GM19043 (cell line): Measurements from ENCODE around the gene HYAL2.
"Not testable (repeated sequence)": the region's sequence is repeated elsewhere in the genome, so short reads cannot be mapped to it uniquely, and the experiment has no call there.

ENCODE experiments used
- ATAC-seq: cut with Tn5 transposase; IDR thresholded peaks from one replicate; pipeline ENCODE4 v1.9.1; 2021; ENCODE audit warnings: low read depth; ENCODE audit not compliant: unreplicated experiment

HYAL2 gene

DNA sequence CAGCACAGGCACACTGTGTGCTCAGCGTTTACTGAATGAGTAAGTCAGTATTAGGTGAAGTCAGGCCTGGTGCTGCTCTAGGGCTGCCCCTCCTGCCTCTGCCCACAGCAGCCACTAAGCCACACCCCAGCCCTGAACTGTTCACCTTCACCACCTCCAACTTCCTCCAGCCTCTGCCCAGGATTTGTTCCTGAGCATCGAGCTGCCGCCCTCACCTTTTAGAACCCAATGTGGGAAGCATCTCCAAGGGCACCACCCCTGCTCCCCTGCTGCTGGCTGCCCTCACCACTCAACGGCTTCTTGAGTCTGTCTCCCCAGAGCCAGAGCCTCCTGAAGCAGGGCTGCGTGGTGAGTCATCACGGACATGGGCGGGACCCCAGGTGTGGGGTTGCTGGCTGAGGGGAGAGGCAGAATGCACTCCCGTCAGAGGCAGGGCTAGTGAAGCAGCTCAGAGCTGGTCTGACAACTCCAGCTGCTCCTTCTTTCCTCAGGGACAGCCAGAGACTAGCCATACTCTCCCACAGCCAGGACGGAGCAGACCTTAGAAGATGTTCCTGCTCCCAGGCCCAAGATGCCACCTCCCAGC is 5.8 kb downstream of the HYAL2 start:
- ATAC-seq = no peak

DNA sequence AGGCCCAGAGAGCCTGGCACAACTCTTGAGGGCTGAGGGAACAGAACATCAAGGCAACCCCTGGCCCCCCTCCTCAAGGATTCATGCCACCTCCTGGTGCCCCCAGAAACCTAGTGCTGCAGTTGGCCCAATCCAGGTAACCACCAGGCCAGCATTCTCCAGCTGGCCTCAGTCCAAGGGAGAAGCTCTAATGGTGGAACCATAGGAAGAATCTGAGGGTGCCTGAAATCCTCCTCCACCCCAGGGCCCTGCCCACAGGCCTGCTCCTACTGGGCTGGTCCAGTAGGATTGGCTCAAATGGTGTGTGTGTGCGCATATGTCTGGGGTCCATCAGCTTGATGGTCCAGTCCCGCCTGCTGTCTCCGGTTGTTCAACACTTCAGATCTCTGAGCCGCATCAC is 7.7 kb downstream of the HYAL2 start:
- no peak for ATAC-seq

DNA sequence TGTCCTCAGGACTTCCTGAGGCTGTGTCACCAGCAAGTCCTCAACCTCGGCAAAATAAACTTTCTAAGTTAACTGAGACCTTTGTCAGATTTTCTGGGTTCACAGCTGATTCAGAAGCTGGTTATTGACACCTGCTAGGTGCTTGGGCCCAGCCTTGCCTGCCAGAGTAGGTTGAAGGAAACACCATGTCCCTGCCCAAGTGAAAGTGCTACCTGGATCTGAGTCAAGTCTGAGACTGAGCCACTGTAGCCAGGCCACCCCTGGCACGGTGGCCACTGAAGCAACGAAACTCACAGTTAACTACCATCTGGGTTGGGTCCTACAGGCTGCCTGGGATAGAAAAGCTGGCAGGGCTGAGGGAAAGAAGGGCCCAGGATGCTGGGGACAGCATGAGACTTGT is 8.2 kb downstream of the HYAL2 start:
- no peak for ATAC-seq

DNA sequence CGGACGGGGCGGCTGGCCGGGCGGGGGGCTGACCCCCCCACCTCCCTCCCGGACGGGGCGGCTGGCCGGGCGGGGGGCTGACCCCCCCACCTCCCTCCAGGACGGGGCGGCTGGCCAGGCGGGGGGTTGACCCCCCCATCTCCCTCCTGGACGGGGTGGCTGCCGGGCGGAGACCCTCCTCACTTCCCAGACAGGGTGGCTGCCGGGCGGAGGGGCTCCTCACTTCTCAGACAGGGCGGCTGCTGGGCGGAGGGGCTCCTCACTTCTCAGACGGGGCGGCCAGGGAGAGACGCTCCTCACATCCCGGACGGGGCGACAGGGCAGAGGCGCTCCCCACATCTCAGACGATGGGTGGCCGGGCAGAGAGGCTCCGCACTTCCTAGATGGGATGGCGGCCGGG is 10.5 kb downstream of the HYAL2 start:
- not testable (repeated sequence) for ATAC-seq

DNA sequence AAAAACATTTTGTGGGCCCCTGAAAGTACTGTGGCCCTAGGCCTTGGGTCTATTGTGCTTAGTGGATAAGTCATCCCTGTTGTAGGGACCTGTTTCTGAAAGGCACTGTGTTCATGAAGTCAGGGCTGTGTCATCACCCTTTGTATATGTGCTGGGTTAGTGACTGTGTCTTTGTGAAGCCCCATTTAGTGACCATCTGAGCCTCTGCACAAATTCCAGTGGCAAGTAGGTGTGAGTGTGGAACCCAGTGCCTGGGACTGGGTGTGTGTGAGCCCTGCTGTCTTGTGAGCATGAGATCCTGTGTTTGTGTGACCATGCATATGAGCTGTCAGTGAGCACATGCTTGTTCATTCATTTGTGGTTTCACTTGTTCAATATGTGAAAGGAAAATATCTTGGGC is 17.9 kb downstream of the HYAL2 start:
- ATAC-seq = no peak

DNA sequence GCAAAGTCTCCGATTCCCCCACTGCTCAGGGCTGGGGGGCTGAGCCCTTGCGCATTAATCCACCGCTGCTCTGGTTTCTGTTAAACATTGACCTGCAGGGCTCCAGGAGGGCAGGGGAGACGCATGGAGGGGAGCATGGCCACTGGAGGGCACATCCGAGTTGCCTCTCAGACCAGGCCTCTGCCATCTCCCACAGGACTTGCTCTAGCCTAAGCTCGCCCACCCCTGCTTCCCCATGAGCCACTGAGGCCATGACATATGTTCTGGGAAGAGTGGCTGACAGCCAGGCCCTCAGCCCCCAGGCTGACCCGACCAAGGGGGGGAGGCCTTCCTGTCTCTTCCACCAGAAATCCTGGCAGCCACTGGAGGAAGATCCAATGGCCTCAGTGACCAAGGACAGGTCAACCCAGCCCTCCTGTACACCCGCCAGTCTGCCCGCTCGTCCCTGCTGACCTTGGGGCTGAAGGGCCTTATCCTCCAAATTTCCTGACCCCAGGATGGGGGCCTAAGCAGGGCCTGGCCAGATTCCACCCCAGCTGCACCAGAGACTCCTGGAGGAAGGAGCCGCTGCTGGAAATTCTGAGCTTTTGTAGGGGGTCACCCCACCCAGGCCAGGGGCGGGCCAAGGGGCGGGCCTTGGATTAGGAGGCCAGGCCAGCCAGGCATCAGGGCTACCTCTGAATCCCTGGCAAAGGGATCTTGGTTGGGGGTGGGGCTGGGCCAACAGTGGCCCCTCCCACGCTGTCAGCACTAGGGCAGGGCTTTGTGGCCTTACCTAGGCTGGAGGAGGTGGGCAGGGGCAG is 19.3 kb downstream of the HYAL2 start, which contains the start of gene HYAL1:
Gene HYAL1, minus strand, starts transcription at position 562 of the 803 bp plus-strand sequence. CDS start 618 bp downstream, outside the sequence.
- ATAC-seq = no peak

DNA sequence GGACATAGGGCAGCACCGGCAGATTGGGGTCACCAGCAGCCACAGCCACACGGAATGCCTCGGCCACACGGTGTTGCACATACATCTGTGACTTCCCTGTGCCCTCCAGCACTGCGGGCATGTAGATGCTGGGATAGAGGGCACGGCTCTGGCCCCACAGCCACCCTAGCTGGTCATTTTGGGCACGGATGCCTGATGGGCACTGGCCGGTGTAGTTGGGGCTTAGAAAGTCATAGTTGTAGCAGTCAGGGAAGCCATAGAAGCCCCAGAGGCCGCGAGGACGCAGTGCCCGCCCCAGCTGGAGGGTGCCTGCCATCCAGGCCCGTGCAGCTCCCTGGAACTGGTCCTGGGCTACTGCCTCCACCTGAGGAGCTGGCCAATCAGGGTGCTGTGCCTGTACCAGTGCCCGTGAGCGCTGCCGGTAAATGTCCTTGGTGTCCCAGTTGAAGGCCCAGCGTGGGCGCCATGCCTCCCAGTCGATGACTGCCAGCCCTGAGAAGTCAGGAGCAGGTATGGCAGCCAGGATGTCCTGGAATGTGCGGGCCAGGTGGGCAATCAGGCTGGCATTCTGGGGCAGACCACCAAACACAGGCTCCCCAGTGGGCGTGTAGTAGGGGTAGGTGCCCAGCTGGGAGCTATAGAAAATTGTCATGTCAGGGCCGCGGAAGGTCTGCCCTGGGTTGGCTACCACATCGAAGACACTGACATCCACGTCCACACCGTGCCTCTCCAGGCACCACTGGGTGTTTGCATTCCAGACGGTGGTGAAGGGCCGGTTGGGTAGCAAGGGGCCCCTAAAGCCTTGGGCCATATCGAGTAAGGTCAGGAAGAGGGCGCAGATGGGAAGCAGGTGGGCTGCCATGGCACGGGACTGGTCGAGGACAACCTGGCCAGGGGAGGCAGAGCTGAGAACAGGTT is 20.2 kb downstream of the HYAL2 start:
- ATAC-seq = no peak

DNA sequence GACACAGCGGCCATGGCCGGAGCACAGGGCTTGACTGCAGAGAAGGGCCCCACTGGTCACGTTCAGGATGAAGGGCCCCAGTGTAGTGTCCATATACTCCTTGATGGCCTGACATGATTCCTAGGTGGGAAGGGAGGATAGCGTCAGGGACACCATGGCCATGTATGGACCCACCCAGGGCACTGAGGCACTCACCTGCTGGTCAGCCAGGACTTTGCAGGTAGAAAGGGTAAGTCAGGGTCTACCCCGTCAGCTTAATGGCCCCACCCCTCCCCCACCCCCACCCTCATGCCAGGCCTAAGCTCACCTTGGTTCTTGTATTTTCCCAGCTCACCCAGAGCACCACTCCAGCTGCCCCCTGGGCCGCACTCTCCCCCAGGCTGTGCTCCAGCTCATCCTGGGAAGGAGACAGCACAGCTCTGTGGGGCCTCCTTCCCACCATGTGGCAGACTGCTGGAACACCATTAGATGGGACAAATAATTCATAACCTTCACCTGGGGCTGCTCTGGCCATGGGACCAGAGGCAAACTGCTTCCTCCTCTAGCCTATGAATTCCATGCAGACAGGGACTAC is 21.8 kb downstream of the HYAL2 start:
- no peak for ATAC-seq

DNA sequence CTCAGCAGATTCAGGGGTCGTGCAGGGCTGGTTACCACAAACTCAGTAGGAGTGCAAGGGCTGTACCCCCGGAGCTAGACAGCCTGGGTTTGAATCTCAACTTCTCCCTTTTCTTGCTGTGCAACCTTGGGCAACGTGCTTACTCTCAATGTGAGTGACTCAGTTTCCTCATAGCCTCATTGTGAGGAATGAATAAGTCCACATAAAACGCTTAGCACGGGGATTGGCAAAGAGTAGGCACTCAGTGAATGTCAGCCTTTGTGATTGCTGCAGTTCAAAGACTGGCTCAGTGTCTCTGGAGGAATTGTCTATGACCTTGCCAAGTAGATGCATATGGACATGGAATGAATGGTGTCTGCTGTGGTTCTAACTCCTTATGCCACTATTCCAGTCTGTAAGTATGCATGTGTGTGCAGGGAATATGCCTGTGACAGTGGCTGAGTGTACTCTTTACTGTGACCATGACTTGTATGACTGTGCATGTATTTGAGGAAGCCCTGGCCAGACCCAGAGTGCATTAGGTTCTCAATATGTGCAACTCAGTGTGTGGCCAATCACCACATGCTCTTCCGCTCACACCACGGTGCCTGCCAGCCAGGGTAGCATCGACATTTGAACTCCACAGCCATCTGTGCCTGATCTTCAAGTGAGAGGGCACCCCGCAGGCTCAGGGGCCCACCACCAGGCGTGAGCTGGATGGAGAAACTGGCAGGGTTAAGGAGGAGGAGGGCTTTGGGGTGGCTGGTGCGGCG is 22.4 kb downstream of the HYAL2 start:
- no peak for ATAC-seq

DNA sequence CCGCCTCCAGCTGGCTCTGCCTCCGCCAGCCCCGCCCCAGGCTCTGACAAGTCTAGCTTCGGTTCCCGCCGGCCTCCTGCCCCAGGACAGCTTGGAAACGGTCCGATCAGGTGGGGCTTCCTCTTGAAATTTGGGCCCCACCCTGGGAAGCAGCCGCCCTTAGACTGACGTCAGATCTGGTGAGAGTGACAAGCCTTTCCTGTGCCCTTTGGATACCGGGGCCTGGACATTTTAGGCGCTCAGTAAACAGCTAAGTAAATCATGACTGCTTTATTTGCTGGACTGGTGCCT is 23.0 kb downstream of the HYAL2 start:
- no peak for ATAC-seq

DNA sequence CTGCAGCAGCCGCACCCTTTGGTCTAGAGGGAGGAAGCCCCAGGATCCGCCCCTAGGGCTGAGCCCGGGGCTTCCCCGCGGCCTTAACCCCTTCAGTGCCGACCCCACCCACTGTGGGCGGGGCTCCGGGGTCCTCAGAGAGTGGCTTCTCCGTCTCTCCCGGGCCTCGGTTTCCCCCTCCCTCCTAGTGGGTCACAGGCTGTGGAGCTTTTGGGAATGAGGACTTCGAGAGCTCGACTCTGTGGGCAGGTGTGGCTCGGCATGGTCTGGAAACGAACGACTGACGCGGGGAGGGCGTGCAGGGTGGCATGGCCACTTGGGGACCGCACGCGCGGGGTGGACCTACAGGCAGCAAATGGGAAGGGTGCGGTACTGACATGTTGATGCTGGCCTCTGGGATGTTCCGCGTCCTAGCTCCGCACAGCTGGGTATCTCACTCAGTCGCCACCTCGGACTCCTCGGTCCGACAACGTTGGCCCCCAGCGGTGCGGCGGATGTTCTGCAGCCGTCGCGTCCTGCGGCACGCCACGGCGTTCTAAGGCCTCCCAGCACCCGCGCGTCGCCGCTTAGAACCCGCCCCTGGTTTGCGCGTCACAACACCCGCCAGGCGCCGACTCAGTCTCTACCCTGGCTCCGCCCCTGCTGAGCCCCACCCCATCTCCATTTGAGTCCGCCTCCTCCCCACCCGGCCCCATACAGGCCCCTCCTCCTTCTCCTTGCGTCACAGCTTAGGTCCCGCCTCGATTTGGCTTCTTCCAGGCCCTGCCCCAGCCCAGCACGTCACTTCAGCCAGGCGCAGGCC is 23.5 kb downstream of the HYAL2 start, which contains the start of the genes HYAL3 and NAA80:
Gene HYAL3, minus strand, starts transcription at position 570 of the 802 bp plus-strand sequence. CDS start 3,803 bp downstream, outside the sequence.
Gene NAA80, minus strand, starts transcription at position 570 of the 802 bp plus-strand sequence. CDS start 1,942 bp downstream, outside the sequence.
- peak; percentile 84 for ATAC-seq

DNA sequence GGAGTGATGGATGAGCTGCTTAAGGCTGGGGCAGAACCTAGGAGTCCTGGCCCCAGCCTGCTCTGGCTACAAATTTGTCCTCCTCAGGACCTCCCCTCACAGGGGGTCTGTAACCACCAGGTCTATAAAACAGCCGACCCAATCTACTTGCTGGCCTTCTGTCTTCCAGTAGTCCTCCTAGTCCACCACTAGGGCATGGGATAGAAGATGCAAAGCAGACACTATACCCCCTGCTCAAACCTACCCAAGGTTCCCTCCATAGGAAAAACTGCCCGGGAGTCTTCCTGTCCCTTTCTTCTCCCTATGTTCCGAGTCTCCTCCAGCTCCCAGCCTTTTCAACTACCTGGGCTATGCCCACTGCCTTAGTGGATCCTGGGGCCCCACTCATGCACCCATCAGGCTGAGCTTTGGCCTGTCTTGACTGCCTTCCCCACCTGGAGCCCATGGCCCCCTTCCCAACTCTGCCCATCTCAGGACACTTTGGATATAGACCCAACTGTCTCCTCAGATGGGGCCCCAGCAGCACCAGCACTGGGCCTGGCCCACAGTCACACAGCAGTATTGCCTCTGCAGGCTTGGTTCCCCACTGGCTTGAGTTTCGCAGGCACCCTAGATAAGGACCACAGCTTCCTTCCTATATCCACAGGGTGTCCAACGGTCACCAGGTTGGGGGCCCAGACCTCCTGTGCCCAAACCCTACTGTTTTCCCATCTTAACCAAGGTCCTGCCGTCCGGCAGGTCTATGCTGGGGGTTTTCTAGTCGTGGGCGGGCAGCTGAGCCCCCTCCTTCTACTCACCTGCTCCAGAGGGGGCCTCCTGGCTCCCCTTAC is 24.4 kb downstream of the HYAL2 start:
- no peak for ATAC-seq

DNA sequence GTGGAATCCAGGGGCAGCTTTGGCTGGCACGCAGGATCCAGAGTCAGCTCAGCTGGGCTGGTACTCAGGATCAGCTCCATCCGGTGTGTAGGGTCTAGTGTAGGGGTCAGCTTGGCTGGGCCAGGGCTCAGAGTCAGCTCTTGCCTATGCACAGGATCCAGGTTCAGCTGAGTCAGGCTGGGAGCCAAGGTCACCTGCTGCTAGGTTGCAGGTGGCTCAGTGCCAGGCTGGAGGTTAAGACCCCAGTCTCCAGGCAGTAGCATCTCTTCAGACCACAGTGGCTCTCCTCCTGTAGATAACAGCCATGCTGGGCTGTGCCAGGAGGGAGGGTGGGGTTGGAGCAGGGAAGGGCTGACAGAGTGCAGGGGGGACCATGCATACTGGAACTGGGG is 25.2 kb downstream of the HYAL2 start:
- ATAC-seq = no peak

DNA sequence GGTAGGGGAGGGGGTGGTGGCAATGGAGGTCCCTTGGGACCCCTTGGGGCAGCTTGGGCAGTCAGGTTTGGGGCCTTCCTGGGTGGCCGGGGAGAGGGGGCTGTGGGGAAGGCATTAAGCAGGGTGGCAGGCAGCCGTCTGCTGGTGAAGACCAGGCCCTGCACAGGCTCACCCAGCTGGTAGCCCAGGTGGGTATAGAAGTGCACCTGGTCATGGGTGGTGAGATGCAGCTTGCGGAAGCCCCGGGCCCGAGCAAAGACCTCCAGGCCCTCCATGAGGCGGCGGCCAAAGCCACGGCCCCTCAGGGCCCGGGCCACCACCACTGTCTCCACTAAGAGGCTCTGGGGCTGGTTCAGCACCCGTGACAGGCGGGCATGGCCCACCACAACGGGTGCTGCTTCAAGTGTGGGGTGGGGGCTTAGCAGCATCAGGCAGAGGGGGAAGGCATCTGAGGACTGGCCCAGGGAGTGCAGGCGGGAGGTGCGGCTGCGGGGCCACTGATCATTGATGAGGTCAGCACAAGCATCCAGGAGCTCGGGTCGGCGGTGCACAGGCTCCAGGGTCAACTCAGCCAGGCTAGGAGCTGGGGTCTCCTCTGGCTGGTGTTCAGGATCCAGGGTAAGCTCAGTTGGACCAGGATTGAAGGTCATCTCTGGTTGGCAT is 25.7 kb downstream of the HYAL2 start:
- ATAC-seq = no peak

DNA sequence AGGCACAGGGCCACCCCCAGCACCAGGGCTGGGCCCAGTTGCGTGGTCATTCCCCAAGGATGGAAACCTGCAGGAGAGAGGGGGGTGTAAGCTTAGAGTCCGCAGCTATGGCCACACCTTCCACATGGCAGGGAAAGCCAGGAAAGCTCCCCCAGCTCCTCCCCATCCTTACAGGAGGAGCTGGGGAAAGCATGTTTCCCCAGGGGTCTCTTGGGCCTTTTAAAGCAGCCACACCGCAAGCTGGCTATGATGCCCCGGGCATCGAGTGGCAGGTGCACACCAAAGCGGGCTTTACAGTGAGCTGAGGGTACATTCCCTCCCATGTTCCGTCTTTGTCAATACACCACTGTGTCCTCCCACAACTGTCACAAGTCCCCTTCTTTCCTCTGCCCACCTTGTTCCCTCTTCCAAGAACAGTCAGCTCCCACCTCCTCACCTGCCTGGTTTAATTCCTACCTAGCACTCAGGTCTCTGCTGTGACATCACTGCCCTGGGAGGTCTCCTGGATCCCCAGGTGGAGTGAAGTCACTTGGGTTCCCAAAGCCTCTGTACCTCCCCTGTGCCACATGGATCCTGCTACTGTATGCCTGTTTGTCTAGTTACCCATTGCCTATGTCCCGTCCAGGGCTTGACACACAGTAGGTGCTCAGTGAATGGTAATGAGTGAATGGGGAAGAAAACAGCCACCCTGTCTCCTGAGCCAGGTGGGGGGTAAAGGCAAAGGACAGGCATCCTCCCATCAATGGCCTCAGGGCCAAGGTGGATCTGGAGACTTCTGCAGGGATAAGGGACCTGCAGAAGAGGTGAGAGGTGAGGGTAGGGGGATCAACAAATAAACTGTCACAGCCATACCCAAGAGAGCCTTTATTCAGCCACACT is 26.8 kb downstream of the HYAL2 start:
- ATAC-seq = no peak

DNA sequence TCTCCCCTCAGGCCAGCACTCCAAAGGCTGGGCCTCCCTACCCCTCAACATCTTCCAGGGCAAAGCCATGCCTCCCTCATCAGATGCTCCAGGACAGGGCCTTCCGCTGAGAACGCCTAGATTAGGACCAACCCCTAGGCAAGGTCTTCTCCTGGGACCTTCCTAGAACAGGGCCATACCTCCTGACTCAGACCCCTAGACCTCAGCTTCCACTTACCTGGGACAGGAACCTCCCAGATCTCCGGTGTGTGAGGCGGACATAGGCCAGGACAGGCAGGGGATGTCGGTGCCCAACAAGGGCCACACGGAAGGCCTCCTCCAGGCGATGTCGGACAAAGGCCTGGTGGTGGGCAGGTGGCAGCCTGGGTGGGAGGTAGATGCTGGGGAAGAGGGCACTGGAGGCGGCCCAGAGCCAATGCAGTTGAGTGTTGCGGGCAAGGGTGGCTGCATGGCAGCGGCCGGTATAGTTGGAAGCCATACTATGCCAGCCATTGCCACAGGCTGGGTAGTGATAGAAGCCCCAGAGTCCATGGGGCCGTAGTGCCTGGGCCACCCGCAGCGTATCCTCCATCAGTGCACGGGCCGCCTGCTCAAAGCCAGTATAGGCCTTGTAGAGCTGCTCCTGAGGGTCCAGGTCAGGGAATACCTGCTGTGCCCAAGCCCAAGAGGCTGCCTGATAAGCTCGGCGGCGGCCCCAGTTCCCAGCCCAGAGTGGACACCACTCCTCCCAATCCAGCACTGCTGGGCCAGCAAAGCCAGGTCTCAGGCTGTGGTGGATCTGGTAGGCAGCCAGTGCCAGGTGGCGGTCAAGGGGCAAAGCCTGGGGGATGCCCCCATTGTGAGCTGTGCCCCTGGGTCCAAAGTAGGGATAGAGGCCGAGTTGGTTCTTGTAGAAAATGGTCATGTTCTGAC is 27.8 kb downstream of the HYAL2 start:
- ATAC-seq = no peak
